Tibial nerve (tissue), 4 donors: ENCODE measurements around the gene CPB2. TPM values are rescaled to one million over a fixed set of nuclear protein-coding genes. Genes with fewer than 3 reads are reported as not detected.

ENCODE experiments used
- DNase-seq, 2 donors: peaks; one replicate each; pipeline ENCODE4 v3.0.0-alpha.2; 2019; ENCODE audit warnings: low spot score in 2 of 2
- H3K27ac ChIP-seq, 4 donors: fragments of 200-600 bp; sonication (generic) in 3 of 4; one replicate each; pipeline ENCODE4 v1.5.1; 2017 to 2019; ENCODE audit warnings: mild to moderate bottlenecking in 1 of 4
- H3K27me3 ChIP-seq, 2 donors: fragments of 200-600 bp; sonication (generic) in 1 of 2; one replicate each; pipeline versions ENCODE4 v1.5.1 to v1.6.0; 2017 to 2019
- H3K36me3 ChIP-seq, 3 donors: fragments of 200-600 bp; sonication (generic); one replicate each; pipeline ENCODE4 v1.5.1; 2018 to 2019
- H3K4me1 ChIP-seq, 4 donors: fragments of 200-600 bp; sonication (generic) in 3 of 4; one replicate each; pipeline ENCODE4 v1.5.1; 2017 to 2019
- H3K4me3 ChIP-seq, 4 donors: fragments of 200-600 bp; sonication (generic) in 3 of 4; one replicate each; pipeline ENCODE4 v1.5.1; 2017 to 2019; ENCODE audit warnings: mild to moderate bottlenecking in 1 of 4, moderate library complexity in 1 of 4
- H3K9me3 ChIP-seq, 4 donors: fragments of 200-600 bp; sonication (generic) in 3 of 4; one replicate each; pipeline ENCODE4 v1.5.1; 2017 to 2019
- EP300 ChIP-seq, 2 donors: sonication (generic); formaldehyde crosslinking; IDR thresholded peaks; one replicate each; pipeline ENCODE4 v1.6.1; 2017; ENCODE audit warnings: antibody characterized with exemption in 2 of 2, mild to moderate bottlenecking in 1 of 2
- POLR2A ChIP-seq, 2 donors: fragments of 450-650 bp; IDR thresholded peaks; one replicate each; pipeline ENCODE4 v1.6.1; 2017; ENCODE audit warnings: antibody characterized with exemption in 2 of 2, mild to moderate bottlenecking in 2 of 2, moderate library complexity in 2 of 2
- WGBS, 2 donors: methylation state at CpG; one replicate each; pipeline ENCODE4 v1.1.5; 2018; 5-methylcytosine and 5-hydroxymethylcytosine counted together
- total RNA-seq, 4 donors: library from RNA; depleted of rRNA; stranded (reverse); fragments of >200 nt; gene quantifications; one replicate each; pipeline ENCODE4 v1.1.0, GENCODE V29; 2016
- TF ChIP-seq, protein P1 (sequence below), 5 experiments: fragments of 200-600 bp in 3 of 5; fragments of 450-650 bp in 2 of 5; sonication (generic) in 3 of 5; IDR thresholded peaks; one replicate each; pipeline ENCODE4 v1.5.1; 2016 to 2019; ENCODE audit warnings: antibody characterized with exemption in 5 of 5, mild to moderate bottlenecking in 3 of 5, moderate library complexity in 2 of 5

Gene CPB2
- total RNA-seq, 4 donors from 2014 or later, result not detected

DNA sequence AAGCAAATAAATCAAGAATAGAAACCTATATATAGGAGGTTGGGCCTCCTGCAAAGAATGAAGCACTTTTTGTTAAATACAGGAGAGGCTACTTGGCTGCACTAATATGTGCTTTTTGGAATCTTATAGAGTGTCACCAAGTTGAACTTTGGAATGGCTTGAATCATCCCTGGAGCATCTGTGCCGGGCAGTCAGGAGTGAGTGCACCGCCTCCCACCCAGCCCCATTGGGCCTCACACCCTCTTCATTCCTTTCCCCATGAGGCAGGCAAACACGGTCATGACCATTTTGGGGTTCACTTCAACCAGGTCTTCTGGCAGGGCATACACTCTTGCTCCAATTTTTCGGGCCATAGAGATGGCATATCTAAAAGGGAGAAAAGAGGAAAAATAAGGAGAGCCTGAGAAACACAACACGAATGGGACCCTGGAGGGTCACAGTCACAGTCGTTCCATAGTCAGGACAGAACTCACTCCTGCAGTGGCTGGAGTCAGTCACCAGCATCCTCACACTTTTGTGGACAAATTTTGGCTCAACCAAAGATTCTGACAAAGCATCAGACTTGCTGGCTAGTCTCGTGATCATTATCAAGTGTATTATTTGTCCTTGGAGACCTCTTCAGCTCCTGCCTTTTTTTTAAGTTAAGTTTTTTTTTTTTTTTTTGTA lies 22.7 kb upstream of the CPB2 start:
- Histone ChIP-seq H3K36me3 (no peaks in the 10 kb centered on the region), H3K4me1 (peaks cover 0 to 3% (median 0%) of the 10 kb centered on the region in 4 donors), H3K4me3 (no peak overlapping the region), H3K27me3 (no peaks in the 10 kb centered on the region), H3K9me3 (no peaks in the 10 kb centered on the region), H3K27ac (no peak overlapping the region)
- no peak for DNase-seq
- 83 to 84% methylated on average over 7 of the region's 7 CpGs for WGBS, 2 donors
- TF ChIP-seq EP300 (IDR thresholded peaks at IDR 0.05) (no peak), POLR2A (IDR thresholded peaks at IDR 0.05) (no peak)
- TF ChIP-seq, protein P1, sequence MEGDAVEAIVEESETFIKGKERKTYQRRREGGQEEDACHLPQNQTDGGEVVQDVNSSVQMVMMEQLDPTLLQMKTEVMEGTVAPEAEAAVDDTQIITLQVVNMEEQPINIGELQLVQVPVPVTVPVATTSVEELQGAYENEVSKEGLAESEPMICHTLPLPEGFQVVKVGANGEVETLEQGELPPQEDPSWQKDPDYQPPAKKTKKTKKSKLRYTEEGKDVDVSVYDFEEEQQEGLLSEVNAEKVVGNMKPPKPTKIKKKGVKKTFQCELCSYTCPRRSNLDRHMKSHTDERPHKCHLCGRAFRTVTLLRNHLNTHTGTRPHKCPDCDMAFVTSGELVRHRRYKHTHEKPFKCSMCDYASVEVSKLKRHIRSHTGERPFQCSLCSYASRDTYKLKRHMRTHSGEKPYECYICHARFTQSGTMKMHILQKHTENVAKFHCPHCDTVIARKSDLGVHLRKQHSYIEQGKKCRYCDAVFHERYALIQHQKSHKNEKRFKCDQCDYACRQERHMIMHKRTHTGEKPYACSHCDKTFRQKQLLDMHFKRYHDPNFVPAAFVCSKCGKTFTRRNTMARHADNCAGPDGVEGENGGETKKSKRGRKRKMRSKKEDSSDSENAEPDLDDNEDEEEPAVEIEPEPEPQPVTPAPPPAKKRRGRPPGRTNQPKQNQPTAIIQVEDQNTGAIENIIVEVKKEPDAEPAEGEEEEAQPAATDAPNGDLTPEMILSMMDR (IDR thresholded peaks at IDR 0.05), result no peak

DNA sequence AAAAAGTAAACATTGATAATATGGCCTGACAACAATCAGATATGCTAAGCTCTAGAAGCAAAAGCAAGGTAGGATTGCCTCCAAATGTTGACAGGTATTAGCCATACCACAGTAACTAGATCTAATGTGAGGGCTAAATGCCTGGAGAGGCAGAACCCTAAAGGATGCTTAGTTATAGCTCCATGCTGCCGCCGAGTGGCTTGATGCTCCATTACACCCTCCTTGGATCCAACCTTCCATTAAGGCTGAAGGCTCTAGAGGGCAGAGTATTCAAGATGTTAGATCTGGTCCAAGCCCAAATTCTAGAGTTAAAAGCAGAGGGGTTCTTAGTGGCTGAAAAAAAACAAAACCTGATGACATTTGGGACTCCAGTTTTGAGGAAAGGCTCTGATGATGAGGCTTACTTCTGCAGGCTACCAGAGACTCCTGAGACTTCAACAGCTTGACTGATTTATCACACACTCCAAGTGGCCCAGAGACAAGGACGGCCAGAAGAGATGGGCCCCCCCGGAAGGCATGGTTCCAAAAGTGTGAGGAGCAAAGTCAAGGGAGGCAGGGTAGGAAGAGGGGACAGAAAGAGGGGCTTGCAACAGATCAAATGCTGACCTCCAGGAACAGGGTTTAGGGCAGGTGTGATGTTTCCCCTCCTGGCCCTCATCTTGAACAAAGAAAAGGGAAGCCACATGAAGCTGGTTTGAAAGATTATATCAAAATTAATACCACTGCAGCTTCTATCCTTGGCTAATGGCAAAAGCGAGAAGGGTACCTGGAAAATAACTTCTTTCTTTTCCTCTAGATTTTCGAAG lies 21.9 kb upstream of the CPB2 start:
- Histone ChIP-seq H3K36me3 (no peaks in the 10 kb centered on the region), H3K9me3 (no peaks in the 10 kb centered on the region), H3K27me3 (no peaks in the 10 kb centered on the region), H3K4me1 (peaks cover 0 to 3% (median 0%) of the 10 kb centered on the region in 4 donors), H3K27ac (no peak overlapping the region), H3K4me3 (no peak overlapping the region)
- WGBS, 2 donors, result 50 to 52% methylated on average over 6 of the region's 6 CpGs
- DNase-seq, result peak; percentile 17 to 62
- TF ChIP-seq EP300 (IDR thresholded peaks at IDR 0.05), result no peak
- TF ChIP-seq, protein P1 (IDR thresholded peaks at IDR 0.05), result peak; percentile 38 to 64 (median 58)

DNA sequence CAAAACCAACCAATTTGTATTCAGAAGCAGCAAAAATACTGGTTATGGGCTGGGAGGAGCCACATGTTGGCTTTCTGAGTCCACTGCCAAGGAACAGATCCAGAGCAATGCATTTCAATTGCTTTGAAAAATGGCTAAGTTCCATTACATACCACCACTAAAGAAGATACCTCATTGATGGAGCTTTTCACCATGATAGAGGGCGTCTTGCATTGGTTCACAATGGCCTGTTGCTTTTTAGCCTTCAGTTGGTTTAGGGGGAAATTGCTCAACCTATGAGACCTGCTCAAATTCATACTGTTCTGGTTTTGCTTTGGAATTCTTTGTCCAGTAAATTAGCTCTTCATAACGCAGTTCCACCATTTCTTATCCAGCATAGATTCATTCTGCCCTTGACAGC lies 21.2 kb upstream of the CPB2 start:
- WGBS, 2 donors, result 41 to 48% methylated on average over 2 of the region's 2 CpGs
- H3K4me3 ChIP-seq, result no peak overlapping the region
- no peak for DNase-seq
- no peaks in the 10 kb centered on the region for H3K36me3 ChIP-seq
- H3K9me3 ChIP-seq, result no peaks in the 10 kb centered on the region
- peaks cover 0 to 3% (median 0%) of the 10 kb centered on the region in 4 donors for H3K4me1 ChIP-seq
- no peaks in the 10 kb centered on the region for H3K27me3 ChIP-seq
- no peak overlapping the region for H3K27ac ChIP-seq
- TF ChIP-seq, protein P1 (IDR thresholded peaks at IDR 0.05), result no peak
- TF ChIP-seq POLR2A (IDR thresholded peaks at IDR 0.05), result no peak
- no peak for TF ChIP-seq EP300 (IDR thresholded peaks at IDR 0.05)

DNA sequence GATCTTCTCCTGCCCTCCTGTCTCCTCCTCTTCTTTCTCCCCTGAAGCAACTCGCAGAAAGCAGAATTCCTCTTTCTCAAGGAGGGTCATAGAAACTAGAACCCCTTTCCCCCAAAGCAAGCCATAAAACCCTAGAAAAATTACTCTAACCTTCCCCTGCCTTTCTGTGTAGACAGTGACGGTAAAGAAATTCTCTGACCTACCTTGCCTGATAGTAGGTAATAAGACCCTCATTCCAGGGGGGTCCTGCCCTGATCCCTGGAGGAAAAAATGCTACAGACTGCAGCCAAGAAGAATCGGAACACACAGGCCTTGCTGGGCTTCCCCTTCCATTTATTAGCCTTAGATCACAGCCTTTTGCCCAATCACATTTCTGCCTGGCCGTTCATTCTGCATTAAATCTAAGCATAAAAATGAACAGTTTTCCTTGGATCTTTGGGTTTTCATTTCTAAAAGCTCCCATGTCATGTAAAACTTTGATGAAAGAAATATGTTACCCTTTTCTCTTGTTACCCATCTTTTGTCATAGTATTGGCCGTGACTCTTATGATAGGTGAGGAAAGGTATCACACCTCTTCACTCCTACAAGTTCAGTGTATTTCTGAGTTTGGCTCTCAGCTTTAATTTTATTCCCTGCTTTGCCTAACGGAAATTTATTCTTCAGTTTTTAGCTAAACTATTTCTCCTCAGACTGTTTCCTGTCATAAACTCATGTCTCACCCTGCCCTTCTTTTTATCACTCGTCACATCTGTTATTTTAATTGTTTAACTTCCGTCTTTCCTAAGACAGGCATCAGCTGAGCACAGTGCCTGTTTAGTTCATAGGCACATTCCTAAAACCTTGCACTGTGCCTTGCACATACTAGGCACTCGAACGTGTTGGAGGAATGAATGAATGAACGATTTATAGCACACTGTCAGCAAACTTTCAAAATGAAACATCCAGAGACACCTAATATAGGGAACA lies 20.4 kb upstream of the CPB2 start:
- TF ChIP-seq, protein P1 (IDR thresholded peaks at IDR 0.05), result no peak
- no peak for TF ChIP-seq EP300 (IDR thresholded peaks at IDR 0.05)
- no peak for TF ChIP-seq POLR2A (IDR thresholded peaks at IDR 0.05)
- no peaks in the 10 kb centered on the region for H3K27me3 ChIP-seq
- no peak overlapping the region for H3K27ac ChIP-seq
- no peak overlapping the region for H3K4me3 ChIP-seq
- H3K9me3 ChIP-seq, result no peaks in the 10 kb centered on the region
- peaks cover 0 to 3% (median 0%) of the 10 kb centered on the region in 4 donors for H3K4me1 ChIP-seq
- DNase-seq, result no peak
- no peaks in the 10 kb centered on the region for H3K36me3 ChIP-seq
- WGBS, 2 donors, result 35% methylated on average over 11 of the region's 11 CpGs
